Stimulated activated naive CD4-positive, alpha-beta T cell treated with Interleukin-2 at 50 U/mL for 16 hours (primary cell): ENCODE data around the gene TMEM72.

Source experiments
- DNase-seq: peaks from one replicate; lab custom pipeline; 2025; lab: John Stamatoyannopoulos, UW

TMEM72 gene

GRCh38 chr10:44968091-44968490 lies 57.0 kb downstream of the TMEM72 start:
- DNase-seq: no peak

- DNase-seq: no peak
Measured at GRCh38 chr10:44968500-44969400, 57.6 kb downstream of the TMEM72 start.

- DNase-seq: no peak
Measured at GRCh38 chr10:44969854-44970253, 58.7 kb downstream of the TMEM72 start.

GRCh38 chr10:44970812-44971395 lies 59.8 kb downstream of the TMEM72 start:
- no peak for DNase-seq

GRCh38 chr10:44971434-44971833 lies 60.3 kb downstream of the TMEM72 start:
- DNase-seq: no peak

GRCh38 chr10:44971935-44972757 lies 61.0 kb downstream of the TMEM72 start:
- no peak for DNase-seq

GRCh38 chr10:44972874-44973306 lies 61.8 kb downstream of the TMEM72 start:
- no peak for DNase-seq

- DNase-seq: no peak
Measured at GRCh38 chr10:44973323-44974081, 62.4 kb downstream of the TMEM72 start.

GRCh38 chr10:44974082-44974627 lies 63.0 kb downstream of the TMEM72 start:
- DNase-seq: no peak

- peak; percentile 38 for DNase-seq
Measured at GRCh38 chr10:44974628-44975430, 63.7 kb downstream of the TMEM72 start.

GRCh38 chr10:44975431-44976331 lies 64.5 kb downstream of the TMEM72 start:
- no peak for DNase-seq

GRCh38 chr10:44976352-44977198 lies 65.4 kb downstream of the TMEM72 start:
- no peak for DNase-seq

GRCh38 chr10:44977287-44978212 lies 66.4 kb downstream of the TMEM72 start:
- DNase-seq: no peak

GRCh38 chr10:44978213-44978569 lies 67.1 kb downstream of the TMEM72 start:
- no peak for DNase-seq

- DNase-seq: no peak
Measured at GRCh38 chr10:44978570-44979280, 67.6 kb downstream of the TMEM72 start, which contains the start of gene DEPP1. Gene DEPP1, minus strand, starts transcription at chr10:44978809. Its CDS starts 779 bp downstream, at chr10:44978030.

GRCh38 chr10:44979281-44980191 lies 68.4 kb downstream of the TMEM72 start:
- no peak for DNase-seq
